ENCODE measurements around the gene CD109.
"Not testable (repeated sequence)": the region's sequence is repeated elsewhere in the genome, so short reads cannot be mapped to it uniquely, and the experiment has no call there.

The CD109 gene

GRCh38 chr6:73690056-73690455 lies 5.9 kb upstream of the CD109 start:
- no peak for DNase-seq

GRCh38 chr6:73691512-73691911 lies 4.5 kb upstream of the CD109 start:
- no peak for DNase-seq

GRCh38 chr6:73694711-73695411 lies 1.1 kb upstream of the CD109 start:
- DNase-seq: no peak

- DNase-seq: no peak
Measured at GRCh38 chr6:73696966-73697655, 1.1 kb downstream of the CD109 start.

- DNase-seq: no peak
Measured at GRCh38 chr6:73699676-73700459, 3.9 kb downstream of the CD109 start.

GRCh38 chr6:73702444-73702843 lies 6.4 kb downstream of the CD109 start:
- DNase-seq: no peak

GRCh38 chr6:73703466-73703865 lies 7.5 kb downstream of the CD109 start:
- DNase-seq: no peak

- no peak for DNase-seq
Measured at GRCh38 chr6:73704260-73704659, 8.3 kb downstream of the CD109 start.

- no peak for DNase-seq
Measured at GRCh38 chr6:73704798-73705197, 8.8 kb downstream of the CD109 start.

GRCh38 chr6:73706971-73707370 lies 11.0 kb downstream of the CD109 start:
- no peak for DNase-seq

- no peak for DNase-seq
Measured at GRCh38 chr6:73710470-73710869, 14.5 kb downstream of the CD109 start.

GRCh38 chr6:73710948-73711347 lies 14.9 kb downstream of the CD109 start:
- no peak for DNase-seq

GRCh38 chr6:73712535-73713173 lies 16.7 kb downstream of the CD109 start:
- no peak for DNase-seq

GRCh38 chr6:73713426-73714147 lies 17.6 kb downstream of the CD109 start:
- no peak for DNase-seq

- not testable (repeated sequence) for DNase-seq
Measured at GRCh38 chr6:73715111-73715508, 19.1 kb downstream of the CD109 start.

GRCh38 chr6:73719046-73719445 lies 23.0 kb downstream of the CD109 start:
- DNase-seq: no peak

- no peak for DNase-seq
Measured at GRCh38 chr6:73722318-73723060, 26.5 kb downstream of the CD109 start.

- DNase-seq: not testable (repeated sequence)
Measured at GRCh38 chr6:73723480-73723879, 27.5 kb downstream of the CD109 start.

GRCh38 chr6:73724389-73724788 lies 28.4 kb downstream of the CD109 start:
- DNase-seq: no peak

- not testable (repeated sequence) for DNase-seq
Measured at GRCh38 chr6:73725192-73725591, 29.2 kb downstream of the CD109 start.

GRCh38 chr6:73727114-73727513 lies 31.1 kb downstream of the CD109 start:
- no peak for DNase-seq
